Fibroblast of villous mesenchyme (primary cell): ENCODE results near the gene TARBP2. TPM values are rescaled to one million over a fixed set of nuclear protein-coding genes. Genes with fewer than 3 reads are reported as not detected.

Source experiments
- DNase-seq: peaks from one replicate; pipeline ENCODE4 v3.0.0-alpha.2; 2010; ENCODE audit warnings: low read depth
- H3K4me3 ChIP-seq: 2 replicates; pipeline ENCODE4 v1.5.1; 2011; ENCODE audit warnings: low read depth, mild to moderate bottlenecking, low read length
- CTCF ChIP-seq: IDR thresholded peaks from 2 replicates; pipeline ENCODE4 v1.5.1; 2012; ENCODE audit warnings: low read depth, mild to moderate bottlenecking, low read length; ENCODE audit not compliant: insufficient read depth
- total RNA-seq: library from RNA; depleted of rRNA; stranded (reverse); fragments of >200 nt; gene quantifications from 2 replicates; pipeline ENCODE4 v1.2.3, GENCODE V29; 2012

The TARBP2 gene
- total RNA-seq, result 47.4 and 54.8 TPM in 2 replicates

GRCh38 chr12:53500776-53501614 is at the start of gene TARBP2:
Gene TARBP2 (plus strand): TSS chr12:53501283. CDS start chr12:53501409, 126 bp downstream.
- peak within 1 kb of the TSS; percentile 85 for H3K4me3 ChIP-seq
- no peak for TF ChIP-seq CTCF
- peak; percentile 100 for DNase-seq

- DNase-seq, result peak; percentile 100
- peak; percentile 94 for TF ChIP-seq CTCF
- peak within 1 kb of the TSS; percentile 97 for H3K4me3 ChIP-seq
Observed at GRCh38 chr12:53451661-53452158, 49.4 kb upstream of the TARBP2 start, which contains the start of gene PCBP2. Gene PCBP2 (plus strand): TSS chr12:53452102. CDS start chr12:53454801, 2,699 bp downstream.

GRCh38 chr12:53452159-53453077 is 48.7 kb upstream of the TARBP2 start:
- peak; percentile 21 for TF ChIP-seq CTCF
- DNase-seq, result peak; percentile 93
- peak overlapping the region; percentile 97 for H3K4me3 ChIP-seq

GRCh38 chr12:53453953-53454640 is 47.0 kb upstream of the TARBP2 start:
- peak overlapping the region; percentile 97 for H3K4me3 ChIP-seq
- TF ChIP-seq CTCF, result no peak
- no peak for DNase-seq

GRCh38 chr12:53454707-53455106 is 46.4 kb upstream of the TARBP2 start:
- no peak overlapping the region for H3K4me3 ChIP-seq
- DNase-seq, result no peak
- TF ChIP-seq CTCF, result no peak
